Vagina (tissue), 2 donors: Measurements from ENCODE around the gene SMIM28.

ENCODE experiments used
- POLR2A ChIP-seq, 2 donors: fragments of 450-650 bp; IDR thresholded peaks; one replicate each; pipeline ENCODE4 v1.6.1; 2017; ENCODE audit warnings: antibody characterized with exemption in 2 of 2, mild to moderate bottlenecking in 2 of 2, moderate library complexity in 2 of 2
- POLR2AphosphoS5 ChIP-seq, 2 donors: sonication (generic); formaldehyde crosslinking; IDR thresholded peaks; one replicate each; pipeline ENCODE4 v1.9.0; 2017; ENCODE audit warnings: antibody characterized with exemption in 2 of 2, mild to moderate bottlenecking in 2 of 2, low read depth in 1 of 2; ENCODE audit not compliant: insufficient read depth in 1 of 2
- TF ChIP-seq, protein P1 (sequence below), 3 experiments: fragments of 450-650 bp in 2 of 3; fragments of 200-600 bp in 1 of 3; sonication (generic) in 1 of 3; IDR thresholded peaks; one replicate each; pipeline ENCODE4 v1.5.1; 2017 to 2019; ENCODE audit warnings: antibody characterized with exemption in 3 of 3, mild to moderate bottlenecking in 2 of 3, moderate library complexity in 2 of 3

GRCh38 chr6:138406443-138406842 lies 28.7 kb downstream of the SMIM28 start:
- TF ChIP-seq, protein P1, sequence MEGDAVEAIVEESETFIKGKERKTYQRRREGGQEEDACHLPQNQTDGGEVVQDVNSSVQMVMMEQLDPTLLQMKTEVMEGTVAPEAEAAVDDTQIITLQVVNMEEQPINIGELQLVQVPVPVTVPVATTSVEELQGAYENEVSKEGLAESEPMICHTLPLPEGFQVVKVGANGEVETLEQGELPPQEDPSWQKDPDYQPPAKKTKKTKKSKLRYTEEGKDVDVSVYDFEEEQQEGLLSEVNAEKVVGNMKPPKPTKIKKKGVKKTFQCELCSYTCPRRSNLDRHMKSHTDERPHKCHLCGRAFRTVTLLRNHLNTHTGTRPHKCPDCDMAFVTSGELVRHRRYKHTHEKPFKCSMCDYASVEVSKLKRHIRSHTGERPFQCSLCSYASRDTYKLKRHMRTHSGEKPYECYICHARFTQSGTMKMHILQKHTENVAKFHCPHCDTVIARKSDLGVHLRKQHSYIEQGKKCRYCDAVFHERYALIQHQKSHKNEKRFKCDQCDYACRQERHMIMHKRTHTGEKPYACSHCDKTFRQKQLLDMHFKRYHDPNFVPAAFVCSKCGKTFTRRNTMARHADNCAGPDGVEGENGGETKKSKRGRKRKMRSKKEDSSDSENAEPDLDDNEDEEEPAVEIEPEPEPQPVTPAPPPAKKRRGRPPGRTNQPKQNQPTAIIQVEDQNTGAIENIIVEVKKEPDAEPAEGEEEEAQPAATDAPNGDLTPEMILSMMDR (IDR thresholded peaks at IDR 0.05): no peak
- TF ChIP-seq POLR2AphosphoS5 (IDR thresholded peaks at IDR 0.05; ENCODE audit: insufficient read depth in 1 of 2, low read depth in 1 of 2) (no peak), POLR2A (IDR thresholded peaks at IDR 0.05) (no peak)
